Prostate gland (tissue), 2 donors: ENCODE data around the gene CROCC. TPM values are rescaled to one million over a fixed set of nuclear protein-coding genes. Genes with fewer than 3 reads are reported as not detected.
"Not testable (repeated sequence)": the region's sequence is repeated elsewhere in the genome, so short reads cannot be mapped to it uniquely, and the experiment has no call there.

ENCODE experiments used
- DNase-seq: peaks from one replicate; pipeline ENCODE4 v3.0.0-alpha.2; 2019; ENCODE audit warnings: low spot score
- H3K27ac ChIP-seq, 2 donors: fragments of 200-600 bp; sonication (generic); 2 replicates each; pipeline ENCODE4 v1.5.1; 2017 to 2019
- H3K27me3 ChIP-seq: fragments of 200-600 bp; sonication (generic); replicated peaks from 2 replicates; pipeline ENCODE4 v1.5.1; 2019; ENCODE audit not compliant: insufficient read depth
- H3K36me3 ChIP-seq, 2 donors: fragments of 200-600 bp; sonication (generic); 1 replicate in 1 of 2; 2 replicates in 1 of 2; pipeline versions ENCODE4 v1.5.1 to v1.8.1; 2017 to 2019
- H3K4me1 ChIP-seq: fragments of 200-600 bp; sonication (generic); replicated peaks from 2 replicates; pipeline ENCODE4 v1.5.1; 2019
- H3K4me3 ChIP-seq, 2 donors: fragments of 200-600 bp; sonication (generic); 2 replicates each; pipeline ENCODE4 v1.5.1; 2017 to 2019
- H3K9me3 ChIP-seq: fragments of 200-600 bp; sonication (generic); 2 replicates; pipeline ENCODE4 v1.5.1; 2017
- CTCF ChIP-seq, 4 experiments: fragments of 200-600 bp in 2 of 4; fragments of 450-650 bp in 2 of 4; sonication (generic) in 2 of 4; IDR thresholded peaks; 1 replicate in 3 of 4; 2 replicates in 1 of 4; pipeline ENCODE4 v1.5.1; 2016 to 2019; ENCODE audit warnings: antibody characterized with exemption in 4 of 4, mild to moderate bottlenecking in 2 of 4, moderate library complexity in 2 of 4
- POLR2A ChIP-seq: fragments of 450-650 bp; IDR thresholded peaks from one replicate; pipeline ENCODE4 v1.6.1; 2016; ENCODE audit warnings: antibody characterized with exemption, mild to moderate bottlenecking
- POLR2AphosphoS5 ChIP-seq: sonication (generic); formaldehyde crosslinking; IDR thresholded peaks from one replicate; pipeline ENCODE4 v1.6.1; 2017; ENCODE audit warnings: antibody characterized with exemption
- WGBS: methylation state at CpG from one replicate; pipeline ENCODE4 v1.1.5; 2018; 5-methylcytosine and 5-hydroxymethylcytosine counted together
- intact Hi-C: fragments of 100-400 bp; cut with DNase I; formaldehyde crosslinking; loops from one replicate; pipeline ENCODE4 v1.14.2; 2022
- total RNA-seq, 2 donors: library from RNA; depleted of rRNA; stranded (reverse); fragments of >200 nt; gene quantifications; one replicate each; pipeline ENCODE4 v1.1.0, GENCODE V29; 2016

CROCC gene
- total RNA-seq, 2 donors from 2014 or later: 19.6 to 68.7 TPM

- no peaks in the 10 kb centered on the region for H3K9me3 ChIP-seq
- no peaks in the 10 kb centered on the region for H3K27me3 ChIP-seq
- H3K36me3 ChIP-seq: no peaks in the 10 kb centered on the region
- no peaks in the 10 kb centered on the region for H3K4me1 ChIP-seq
- no peak overlapping the region for H3K27ac ChIP-seq
- H3K4me3 ChIP-seq: no peak overlapping the region
- DNase-seq: no peak
- TF ChIP-seq POLR2AphosphoS5 (no peak), CTCF (IDR thresholded peaks at IDR 0.05) (no peak), POLR2A (no peak)
- intact Hi-C loops: no loop called here
- 64% methylated on average over 51 of the region's 51 CpGs for WGBS
Measured at GRCh38 chr1:16938351-16939321, 16.9 kb downstream of the CROCC start.

- H3K36me3 ChIP-seq, DNase-seq, H3K9me3 ChIP-seq, H3K4me3 ChIP-seq, H3K4me1 ChIP-seq, H3K27me3 ChIP-seq, intact Hi-C loops, H3K27ac ChIP-seq: not testable (repeated sequence)
- WGBS: 94% methylated on average over 32 of the region's 32 CpGs
Measured at GRCh38 chr1:16939386-16940180, 17.9 kb downstream of the CROCC start.

- Histone ChIP-seq H3K36me3 (no peaks in the 10 kb centered on the region), H3K27me3 (no peaks in the 10 kb centered on the region), H3K4me1 (peaks cover 3% of the 10 kb centered on the region), H3K4me3 (no peak overlapping the region), H3K9me3 (no peaks in the 10 kb centered on the region), H3K27ac (no peak overlapping the region)
- intact Hi-C loops: no loop called here
- TF ChIP-seq POLR2A: no peak
- TF ChIP-seq POLR2AphosphoS5: no peak
- no peak for TF ChIP-seq CTCF (IDR thresholded peaks at IDR 0.05)
- 95% methylated on average over 19 of the region's 19 CpGs for WGBS
- DNase-seq: no peak
Measured at GRCh38 chr1:16944038-16944437, 22.3 kb downstream of the CROCC start.

GRCh38 chr1:16945512-16945911, 23.8 kb downstream of the CROCC start:
- H3K9me3 ChIP-seq, H3K27ac ChIP-seq, intact Hi-C loops, H3K4me1 ChIP-seq, H3K4me3 ChIP-seq, DNase-seq, H3K27me3 ChIP-seq, H3K36me3 ChIP-seq: not testable (repeated sequence)
- 84% methylated on average over 9 of the region's 9 CpGs for WGBS

- H3K27me3 ChIP-seq, DNase-seq, H3K4me1 ChIP-seq, H3K27ac ChIP-seq, H3K9me3 ChIP-seq, H3K4me3 ChIP-seq, H3K36me3 ChIP-seq: not testable (repeated sequence)
- 90% methylated on average over 13 of the region's 13 CpGs for WGBS
- intact Hi-C loops: loop anchor here (1.0 kb wide), 1 partner anchor 324 kb away; no protein-coding TSS in a partner anchor
Measured at GRCh38 chr1:16946185-16946584, 24.5 kb downstream of the CROCC start.

- 87% methylated on average over 19 of the region's 19 CpGs for WGBS
- no peaks in the 10 kb centered on the region for H3K27me3 ChIP-seq
- DNase-seq: no peak
- TF ChIP-seq CTCF (IDR thresholded peaks at IDR 0.05) (no peak), POLR2AphosphoS5 (no peak)
- H3K27ac ChIP-seq: no peak overlapping the region
- H3K36me3 ChIP-seq: no peaks in the 10 kb centered on the region
- H3K4me3 ChIP-seq: no peak overlapping the region
- intact Hi-C loops: loop anchor here (1.0 kb wide), 1 partner anchor 324 kb away; no protein-coding TSS in a partner anchor
- H3K4me1 ChIP-seq: peaks cover 3% of the 10 kb centered on the region
- no peaks in the 10 kb centered on the region for H3K9me3 ChIP-seq
Measured at GRCh38 chr1:16946646-16947045, 24.9 kb downstream of the CROCC start.
